Activated B cell treated with CpG ODN at 0.5 μM for 24 hours (primary cell): ENCODE data around the gene ELP5. TPM values are rescaled to one million over a fixed set of nuclear protein-coding genes. Genes with fewer than 3 reads are reported as not detected.

ENCODE experiments used
- ATAC-seq: fragments of 200-7000 bp; cut with Tn5 transposase; one replicate; pipeline ENCODE4 v1.10.0; 2021; ENCODE audit warnings: low read depth, mild to moderate bottlenecking, moderate library complexity
- CTCF ChIA-PET: fragments of 350-600 bp; sonication (Branson Sonifier 250); formaldehyde crosslinking; loops from one replicate; lab custom pipeline; 2021; ENCODE audit warnings: antibody characterized with exemption; lab: Charles Lee
- POLR2A ChIA-PET: fragments of 350-600 bp; sonication (Branson Sonifier 250); formaldehyde crosslinking; loops from one replicate; lab custom pipeline; 2021; ENCODE audit warnings: antibody characterized with exemption; lab: Charles Lee
- DNase-seq: peaks from one replicate; pipeline ENCODE4 v3.0.0; 2022
- H3K27ac Mint-ChIP-seq: one replicate; pipeline ENCODE4 v1.8.0; 2020; ENCODE audit warnings: mixed read lengths
- H3K27me3 Mint-ChIP-seq: one replicate; pipeline ENCODE4 v1.8.0; 2021; ENCODE audit warnings: mixed read lengths
- H3K36me3 Mint-ChIP-seq: one replicate; pipeline ENCODE4 v1.8.0; 2021; ENCODE audit warnings: low read depth, mixed read lengths
- H3K4me1 Mint-ChIP-seq: one replicate; pipeline ENCODE4 v1.8.0; 2021; ENCODE audit warnings: mixed read lengths
- H3K4me3 Mint-ChIP-seq: one replicate; pipeline ENCODE4 v1.8.0; 2020; ENCODE audit warnings: mild to moderate bottlenecking, mixed read lengths
- H3K9me3 Mint-ChIP-seq: one replicate; pipeline ENCODE4 v1.8.0; 2020; ENCODE audit warnings: mixed read lengths
- intact Hi-C: fragments of 100-400 bp; cut with micrococcal nuclease; formaldehyde crosslinking; loops from one replicate; pipeline ENCODE4 v1.15.1; 2024
- total RNA-seq: library from RNA; stranded (reverse); gene quantifications from 2 replicates; pipeline ENCODE4 v1.2.3, GENCODE V29; 2022
- TF ChIP-seq, protein P1 (sequence below): fragments of 200-600 bp; IDR thresholded peaks from one replicate; pipeline ENCODE4 v1.8.0; 2022; ENCODE audit warnings: antibody characterized with exemption, mild to moderate bottlenecking

The ELP5 gene
- total RNA-seq, 1 donor from 2014 or later: 49.2 TPM

DNA sequence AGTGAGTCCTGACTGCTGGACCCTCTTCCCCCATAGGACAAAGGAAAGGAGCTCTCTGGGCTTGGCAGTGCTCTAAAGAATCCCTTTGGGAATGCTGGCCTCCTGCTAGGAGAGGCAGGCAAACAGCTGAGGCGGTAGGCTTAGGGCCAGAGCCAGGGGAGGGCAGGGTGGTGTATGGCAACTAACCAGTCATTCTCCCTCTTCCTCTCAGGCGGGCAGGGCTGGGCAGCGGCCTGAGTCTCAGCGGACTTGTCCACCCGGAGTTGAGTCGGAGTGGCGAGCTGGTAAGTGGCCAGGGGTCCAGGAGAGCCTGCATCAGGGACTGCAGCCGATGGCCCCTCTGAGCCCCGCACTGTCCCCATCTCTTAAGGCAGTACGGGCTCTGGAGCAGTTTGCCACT, 27.9 kb upstream of the ELP5 start:
- Mint-ChIP-seq H3K4me1 (peaks cover 22% of the 10 kb centered on the region), H3K27me3 (no peaks in the 10 kb centered on the region), H3K4me3 (no peak overlapping the region), H3K27ac (no peak overlapping the region), H3K36me3 (peaks cover 75% of the 10 kb centered on the region), H3K9me3 (no peaks in the 10 kb centered on the region)
- ATAC-seq (no peak), DNase-seq (no peak)
- TF ChIP-seq, protein P1, sequence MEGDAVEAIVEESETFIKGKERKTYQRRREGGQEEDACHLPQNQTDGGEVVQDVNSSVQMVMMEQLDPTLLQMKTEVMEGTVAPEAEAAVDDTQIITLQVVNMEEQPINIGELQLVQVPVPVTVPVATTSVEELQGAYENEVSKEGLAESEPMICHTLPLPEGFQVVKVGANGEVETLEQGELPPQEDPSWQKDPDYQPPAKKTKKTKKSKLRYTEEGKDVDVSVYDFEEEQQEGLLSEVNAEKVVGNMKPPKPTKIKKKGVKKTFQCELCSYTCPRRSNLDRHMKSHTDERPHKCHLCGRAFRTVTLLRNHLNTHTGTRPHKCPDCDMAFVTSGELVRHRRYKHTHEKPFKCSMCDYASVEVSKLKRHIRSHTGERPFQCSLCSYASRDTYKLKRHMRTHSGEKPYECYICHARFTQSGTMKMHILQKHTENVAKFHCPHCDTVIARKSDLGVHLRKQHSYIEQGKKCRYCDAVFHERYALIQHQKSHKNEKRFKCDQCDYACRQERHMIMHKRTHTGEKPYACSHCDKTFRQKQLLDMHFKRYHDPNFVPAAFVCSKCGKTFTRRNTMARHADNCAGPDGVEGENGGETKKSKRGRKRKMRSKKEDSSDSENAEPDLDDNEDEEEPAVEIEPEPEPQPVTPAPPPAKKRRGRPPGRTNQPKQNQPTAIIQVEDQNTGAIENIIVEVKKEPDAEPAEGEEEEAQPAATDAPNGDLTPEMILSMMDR: no peak
- ChIA-PET POLR2A (interaction anchor here (0.6 to 10.5 kb wide), 2 partner anchors 13 to 83 kb away, joined by 3 to 245 read pairs; partner anchors contain the start of genes DVL2, GABARAP and PHF23), CTCF (no interaction called here)
- intact Hi-C loops: no loop called here

GRCh38 chr17:7224661-7225111, 27.3 kb upstream of the ELP5 start:
- ChIA-PET CTCF (no interaction called here), POLR2A (interaction anchor here (10.5 kb wide), 1 partner anchor 12 kb away, joined by 245 read pairs; the partner anchor contains the start of genes DVL2, GABARAP and PHF23)
- Mint-ChIP-seq H3K9me3 (no peaks in the 10 kb centered on the region), H3K4me1 (peaks cover 16% of the 10 kb centered on the region), H3K27me3 (no peaks in the 10 kb centered on the region), H3K36me3 (peaks cover 80% of the 10 kb centered on the region), H3K27ac (no peak overlapping the region), H3K4me3 (no peak overlapping the region)
- ATAC-seq: no peak
- TF ChIP-seq, protein P1: no peak
- DNase-seq: no peak
- intact Hi-C loops: no loop called here

GRCh38 chr17:7225711-7226331, 26.2 kb upstream of the ELP5 start:
- DNase-seq (no peak), ATAC-seq (no peak)
- peaks cover 85% of the 10 kb centered on the region for H3K36me3 Mint-ChIP-seq
- ChIA-PET CTCF (no interaction called here), POLR2A (interaction anchor here (10.5 kb wide), 1 partner anchor 11 kb away, joined by 245 read pairs; the partner anchor contains the start of genes DVL2, GABARAP and PHF23)
- intact Hi-C loops: no loop called here
- H3K27me3 Mint-ChIP-seq: no peaks in the 10 kb centered on the region
- H3K4me1 Mint-ChIP-seq: peaks cover 8% of the 10 kb centered on the region
- no peak overlapping the region for H3K27ac Mint-ChIP-seq
- H3K9me3 Mint-ChIP-seq: no peaks in the 10 kb centered on the region
- no peak overlapping the region for H3K4me3 Mint-ChIP-seq
- TF ChIP-seq, protein P1: no peak

GRCh38 chr17:7226721-7227710, 25.0 kb upstream of the ELP5 start:
- intact Hi-C loops: no loop called here
- Mint-ChIP-seq H3K4me3 (no peak overlapping the region), H3K36me3 (peaks cover 79% of the 10 kb centered on the region), H3K27me3 (no peaks in the 10 kb centered on the region), H3K27ac (no peak overlapping the region), H3K9me3 (no peaks in the 10 kb centered on the region), H3K4me1 (peaks cover 4% of the 10 kb centered on the region)
- ChIA-PET CTCF (no interaction called here), POLR2A (interaction anchor here (0.6 to 10.5 kb wide), 2 partner anchors 10 to 460 kb away, joined by 3 to 245 read pairs; partner anchors contain the start of genes DVL2, GABARAP, PHF23 and TP53)
- DNase-seq (no peak), ATAC-seq (no peak)
- TF ChIP-seq, protein P1: no peak
